ENCODE measurements around the gene TCP11.
A peak's percentile ranks its signal among the peaks of the same experiment; 100 is the strongest.

TCP11 gene

GRCh38 chr6:35141007-35141655 is at the start of gene TCP11:
TSS of gene TCP11 (minus strand) at chr6:35141339. CDS start at chr6:35140870, 469 bp downstream.
- DNase-seq = no peak

- DNase-seq = no peak
These were observed 49.2 kb upstream of the TCP11 start for GRCh38 chr6:35190306-35190705.

- DNase-seq = no peak
These were observed 47.7 kb upstream of the TCP11 start for GRCh38 chr6:35188886-35189285.

DNA sequence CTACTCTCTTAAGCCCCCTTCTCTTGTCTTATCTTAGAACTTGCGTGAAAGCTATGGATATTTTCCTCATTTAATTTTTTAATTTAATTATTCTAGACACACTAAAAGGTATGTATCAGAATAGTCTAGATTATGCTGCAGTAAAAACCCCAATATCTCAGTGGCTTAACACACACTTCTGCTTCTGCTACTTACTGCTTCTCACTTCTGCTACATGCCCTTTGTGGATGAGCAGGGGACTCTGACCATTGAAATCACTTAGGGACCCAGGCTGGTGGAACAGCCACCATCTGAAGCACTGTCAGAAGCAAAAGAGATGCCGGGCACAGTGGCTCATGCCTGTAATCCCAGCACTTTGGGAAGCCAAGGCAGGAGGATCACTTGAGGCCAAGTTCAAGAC is 45.4 kb upstream of the TCP11 start:
- no peak for DNase-seq

- DNase-seq = no peak
These were observed 44.8 kb upstream of the TCP11 start for GRCh38 chr6:35185971-35186370.

GRCh38 chr6:35185302-35185681 is 44.2 kb upstream of the TCP11 start:
- DNase-seq = peak; percentile 24

DNA sequence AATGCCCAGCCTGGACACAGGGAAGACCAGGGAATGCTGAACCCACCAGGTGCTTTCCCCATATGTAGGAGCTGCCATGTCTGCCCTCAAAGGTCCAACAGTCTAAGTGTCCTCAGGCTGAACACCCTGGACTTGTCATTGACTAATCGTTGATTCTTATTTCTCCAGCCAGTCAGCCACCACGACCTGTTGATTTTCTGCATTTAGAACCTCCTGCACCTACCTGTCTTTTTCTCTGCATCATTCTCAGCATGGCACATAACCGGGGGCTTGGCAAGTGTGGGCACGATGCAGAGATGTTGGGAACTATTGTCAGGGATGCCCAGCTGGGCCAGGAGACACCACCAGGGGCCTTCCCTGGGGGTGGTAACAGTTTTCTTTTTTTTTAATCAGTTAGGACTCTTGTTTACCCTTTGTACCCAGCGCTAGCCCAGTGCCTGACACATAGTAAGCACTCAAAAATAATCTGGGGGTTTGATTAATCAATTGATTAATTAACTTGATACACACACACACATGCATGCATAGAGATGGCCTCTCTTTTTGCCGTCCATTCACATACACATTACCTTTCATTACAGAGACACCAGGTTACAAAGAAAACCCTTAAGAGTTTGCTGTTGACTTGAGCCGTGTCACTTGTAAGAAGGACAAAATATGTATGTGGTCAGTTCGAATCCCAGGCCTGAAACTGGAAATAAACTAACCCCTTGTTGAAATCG is 43.6 kb upstream of the TCP11 start:
- DNase-seq = no peak

DNA sequence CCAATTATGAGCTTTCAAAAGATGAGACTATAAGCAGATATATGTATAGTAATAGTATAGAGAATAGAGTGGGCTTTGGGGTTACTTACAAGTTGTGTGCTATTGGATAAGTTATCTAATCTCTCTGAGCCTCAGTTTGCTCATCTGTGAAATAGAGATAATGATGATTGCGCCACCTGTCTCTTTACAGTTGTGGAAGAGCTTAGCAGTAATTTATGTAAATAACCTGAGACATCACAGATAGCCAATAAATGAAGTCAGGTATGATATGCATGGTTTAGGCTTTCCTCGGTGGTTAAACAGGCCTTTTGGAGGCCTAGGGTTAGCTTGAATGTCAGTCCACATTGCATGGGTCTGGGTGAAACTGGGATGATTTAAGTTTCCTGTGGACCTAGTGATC is 42.8 kb upstream of the TCP11 start:
- DNase-seq = no peak

DNA sequence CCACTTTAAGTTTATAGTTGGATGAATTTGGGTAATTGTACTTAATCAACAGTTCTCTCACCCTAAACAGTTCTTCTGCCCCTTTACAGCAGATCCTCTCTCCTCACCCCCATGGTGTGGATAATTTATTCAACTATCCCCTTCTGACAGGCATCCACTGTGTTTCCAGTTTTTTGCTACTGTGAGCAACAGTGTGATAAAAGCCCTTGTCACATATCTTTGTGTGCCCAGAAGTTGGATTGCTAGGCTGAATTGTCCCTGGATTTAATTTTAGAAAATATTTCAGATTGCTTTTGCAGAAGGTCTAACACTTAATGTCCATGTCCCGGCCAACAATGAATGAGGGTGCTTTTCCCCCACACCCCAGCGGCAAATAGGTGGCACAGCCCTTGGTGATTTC is 42.1 kb upstream of the TCP11 start:
- no peak for DNase-seq

DNA sequence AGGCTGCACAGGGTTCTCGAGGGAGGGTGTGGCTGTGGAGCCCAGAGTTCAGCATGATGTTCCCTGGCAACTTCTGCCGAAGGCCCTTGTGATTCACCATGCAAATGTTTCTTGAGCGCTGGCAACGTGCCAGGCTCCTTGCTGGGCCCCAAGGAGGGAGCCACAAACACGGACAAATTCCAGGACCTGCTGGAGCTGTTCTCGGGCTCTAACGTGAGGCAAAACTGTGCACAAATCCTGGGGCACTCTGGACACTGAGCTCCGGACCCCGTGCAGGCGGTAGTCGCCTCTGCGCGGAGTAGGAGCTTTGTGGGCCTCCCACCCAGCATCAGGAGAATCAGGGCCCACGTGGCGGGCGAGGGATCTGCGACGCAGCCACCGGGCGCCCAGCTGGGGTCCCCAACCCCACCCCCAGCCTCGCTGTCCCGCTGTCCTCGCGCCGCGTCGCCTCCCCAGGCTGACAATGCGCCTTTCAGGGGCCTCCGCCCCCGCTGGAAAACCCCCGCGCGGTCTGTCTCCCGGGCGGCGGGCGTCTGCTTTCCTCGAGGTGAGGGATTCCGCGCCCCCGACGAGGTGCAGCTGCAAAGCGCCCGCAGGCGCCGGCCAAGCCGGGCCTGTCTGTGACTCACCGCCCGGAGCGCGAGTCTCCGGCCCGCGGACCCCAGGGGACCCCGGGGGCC is 40.9 kb upstream of the TCP11 start:
- DNase-seq = peak; percentile 41

DNA sequence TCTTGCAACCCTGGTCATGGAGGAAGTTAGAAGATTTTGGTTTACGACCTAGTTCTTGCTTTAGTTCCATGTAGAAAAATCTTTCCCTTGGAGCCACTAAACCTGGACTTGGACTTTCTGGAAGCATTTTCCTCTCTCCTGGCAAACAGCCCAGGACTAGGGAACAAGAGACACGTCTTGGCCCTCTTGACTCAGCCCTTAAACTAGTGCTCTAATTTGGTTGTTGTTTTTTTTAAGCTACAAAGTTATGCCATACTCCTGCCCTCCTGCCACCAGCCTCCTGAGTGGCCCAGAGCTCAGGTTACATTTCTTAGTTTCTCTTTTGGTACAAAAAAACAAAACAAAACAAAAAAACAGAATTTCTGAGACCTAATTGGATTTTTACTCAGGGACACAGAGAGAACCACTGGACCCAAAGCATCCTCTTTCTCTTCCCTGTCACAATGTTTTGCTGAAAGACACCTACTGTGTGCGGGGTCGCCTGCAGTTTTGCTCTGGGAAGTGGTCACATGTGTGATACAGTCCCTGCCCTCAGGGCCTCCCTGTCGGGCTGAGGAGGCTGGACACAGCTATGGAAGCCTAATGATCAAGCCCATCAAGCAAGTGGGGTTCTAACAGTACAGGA is 40.3 kb upstream of the TCP11 start:
- DNase-seq = peak; percentile 34

GRCh38 chr6:35179901-35180535 is 38.9 kb upstream of the TCP11 start:
- no peak for DNase-seq

DNA sequence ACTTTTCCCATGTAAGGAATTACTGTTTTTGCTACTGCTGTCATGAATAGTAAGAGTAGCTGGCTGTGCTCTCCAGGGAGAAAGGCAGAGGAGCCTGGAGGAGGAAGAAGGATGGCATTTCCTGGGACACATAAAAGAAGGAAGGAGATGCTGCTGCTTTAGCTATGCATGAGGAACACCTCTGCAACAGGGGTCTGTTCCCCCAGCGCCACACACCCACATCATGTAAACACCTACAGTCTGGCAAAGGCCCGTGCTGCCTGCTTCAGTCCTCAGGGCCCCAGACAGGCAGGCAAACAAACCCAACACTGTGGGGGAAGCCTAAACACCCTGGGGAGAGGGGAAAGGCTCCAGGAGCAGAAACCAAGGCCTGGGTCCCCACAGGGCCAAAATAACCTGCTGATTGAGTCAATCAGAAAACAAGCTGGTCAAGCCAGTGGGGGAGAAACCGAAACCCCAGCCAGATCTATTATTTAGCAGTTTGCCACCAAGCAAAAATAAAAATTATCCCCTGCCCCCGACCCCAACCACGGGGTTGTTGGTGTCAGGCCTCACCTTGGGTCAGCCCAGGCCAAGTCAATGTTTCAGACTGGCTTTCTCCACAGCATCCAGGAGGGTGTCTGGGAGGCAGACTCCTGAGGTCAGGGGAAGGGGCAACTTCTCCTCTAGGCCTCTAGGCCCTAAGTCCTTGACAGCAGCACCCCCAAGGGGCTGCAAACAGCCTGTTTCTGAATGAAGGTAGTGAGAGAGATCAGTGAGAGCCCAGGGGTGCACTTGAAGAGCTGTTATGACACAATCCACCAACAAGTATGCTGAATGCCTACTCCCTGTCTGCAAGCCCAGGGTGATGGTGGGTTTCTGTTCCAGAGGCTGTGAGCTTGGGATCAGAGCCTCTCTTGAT is 38.0 kb upstream of the TCP11 start:
- DNase-seq = no peak

- DNase-seq = no peak
These were observed 36.9 kb upstream of the TCP11 start for GRCh38 chr6:35178012-35178411.

DNA sequence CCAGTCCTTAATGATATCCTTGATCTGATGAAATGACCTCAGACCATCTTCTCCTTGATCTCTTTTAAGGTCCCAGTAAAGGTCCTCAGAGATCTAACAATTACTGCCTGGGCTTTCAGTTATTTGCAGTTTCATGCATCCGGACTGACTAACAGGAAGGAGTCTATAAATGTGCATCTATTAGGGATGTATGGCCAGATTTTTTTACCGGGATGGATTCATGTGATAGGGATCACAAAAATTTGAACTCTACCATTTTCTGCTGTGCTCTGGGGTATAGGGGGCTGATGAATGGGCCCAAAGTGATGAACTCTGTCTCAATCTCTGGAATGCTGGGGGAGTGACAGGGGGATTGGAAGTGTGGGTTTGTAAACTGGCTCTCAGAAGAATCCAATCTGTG is 36.5 kb upstream of the TCP11 start:
- no peak for DNase-seq

- DNase-seq = no peak
These were observed 36.0 kb upstream of the TCP11 start for GRCh38 chr6:35177157-35177556.

- no peak for DNase-seq
These were observed 35.3 kb upstream of the TCP11 start for GRCh38 chr6:35176301-35177024.

DNA sequence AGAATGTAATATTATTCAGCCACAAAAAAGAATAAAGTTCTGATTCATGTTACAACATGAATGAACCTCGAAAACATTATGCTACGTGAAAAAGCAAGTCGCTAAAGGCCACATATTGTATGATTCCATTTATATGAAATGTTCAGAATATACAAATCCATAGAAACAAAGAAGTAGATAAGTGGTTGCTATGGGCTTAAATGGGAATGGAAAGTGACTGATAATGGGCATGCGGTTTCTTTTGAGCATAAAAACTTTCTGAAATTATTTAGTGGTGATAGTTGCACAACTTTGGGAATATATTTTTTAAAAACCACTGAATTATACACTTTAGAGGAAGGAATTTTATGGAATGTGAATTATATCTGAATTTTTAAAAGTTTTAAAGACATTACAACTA is 33.4 kb upstream of the TCP11 start:
- DNase-seq = no peak

GRCh38 chr6:35174088-35174434 is 32.9 kb upstream of the TCP11 start:
- no peak for DNase-seq

GRCh38 chr6:35173427-35174087 is 32.4 kb upstream of the TCP11 start:
- no peak for DNase-seq

DNA sequence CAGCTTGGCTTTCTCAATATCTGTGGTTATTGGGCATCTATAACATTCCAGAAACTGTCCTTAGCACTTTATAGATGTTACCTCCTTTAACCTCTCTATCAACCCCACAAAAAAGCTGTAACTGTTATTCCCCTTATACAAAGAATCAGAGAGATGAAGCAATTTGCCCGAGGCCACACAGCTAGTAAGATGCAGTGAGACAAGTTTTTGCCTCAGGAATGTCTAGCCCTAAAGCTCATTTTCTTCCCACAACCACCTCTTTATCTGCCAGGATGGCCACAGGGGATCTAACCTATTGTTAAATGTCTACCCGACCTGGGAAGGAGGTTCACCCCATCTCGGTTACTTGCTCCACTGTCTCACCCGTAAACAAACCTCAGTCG is 31.9 kb upstream of the TCP11 start:
- no peak for DNase-seq
